ENCODE data around the gene HASPIN.

GRCh38 chr17:3723188-3723555, 531 bp upstream of the HASPIN start:
- no peak for TF ChIP-seq STAT1 (IDR thresholded peaks at IDR 0.05; ENCODE audit: unreplicated experiment)
- TF ChIP-seq CTCF (conservative IDR thresholded peaks at IDR 0.05; ENCODE audit: low read depth in 2 of 2) = no peak
- TF ChIP-seq REST (IDR thresholded peaks at IDR 0.05; ENCODE audit: unreplicated experiment) = no peak
- TF ChIP-seq CREB1 (CRISPR knock-in tag; IDR thresholded peaks at IDR 0.05; ENCODE audit: low read depth) = no peak
- no peak for TF ChIP-seq POLR2AphosphoS5 (IDR thresholded peaks at IDR 0.05; ENCODE audit: low read depth)
- TF ChIP-seq EZH2 (IDR thresholded peaks at IDR 0.05; ENCODE audit: low read depth, unreplicated experiment) = no peak
- no peak for TF ChIP-seq EZH2phosphoT487 (IDR thresholded peaks at IDR 0.05; ENCODE audit: unreplicated experiment)
- no peak for TF ChIP-seq JUNB (IDR thresholded peaks at IDR 0.05; ENCODE audit: unreplicated experiment)

All from GM23338 (cell line).